HepG2 (cell line): Measurements from ENCODE around the gene ENTPD7. TPM values are rescaled to one million over a fixed set of nuclear protein-coding genes. Genes with fewer than 3 reads are reported as not detected.

ENCODE experiments used
- ARHGAP35 ChIP-seq: sonication (generic); formaldehyde crosslinking; IDR thresholded peaks from 2 replicates; pipeline ENCODE4 v1.9.0; 2022; ENCODE audit warnings: mild to moderate bottlenecking, inconsistent platforms, moderate library complexity, missing genetic modification reagents, borderline replicate concordance
- ARNT2 ChIP-seq: sonication (generic); formaldehyde crosslinking; IDR thresholded peaks from 2 replicates; pipeline ENCODE4 v1.8.0; 2022; ENCODE audit warnings: mild to moderate bottlenecking, low read depth, missing genetic modification reagents, moderate library complexity
- ELK4 ChIP-seq: sonication (generic); formaldehyde crosslinking; IDR thresholded peaks from 2 replicates; pipeline ENCODE4 v1.9.0; 2021; ENCODE audit warnings: missing genetic modification reagents, borderline replicate concordance
- ETV5 ChIP-seq: IDR thresholded peaks from 2 replicates; pipeline ENCODE4 v1.6.1; 2018; ENCODE audit warnings: missing biosample characterization, missing genetic modification reagents, inconsistent platforms, borderline replicate concordance
- FOXO4 ChIP-seq: sonication (generic); formaldehyde crosslinking; conservative IDR thresholded peaks from 2 replicates; pipeline ENCODE4 v1.8.1; 2023; ENCODE audit warnings: missing genetic modification reagents
- KDM1A ChIP-seq: IDR thresholded peaks from 2 replicates; pipeline ENCODE4 v1.6.1; 2016; ENCODE audit warnings: missing compliant biosample characterization
- SIN3A ChIP-seq: IDR thresholded peaks from 2 replicates; pipeline ENCODE4 v1.6.1; 2011; ENCODE audit warnings: low read depth, mild to moderate bottlenecking, control low read depth, low read length, borderline replicate concordance
- SOX5 ChIP-seq: IDR thresholded peaks from 2 replicates; pipeline ENCODE4 v1.6.1; 2016; ENCODE audit warnings: borderline replicate concordance
- TAF15 ChIP-seq: fragments of 200-400 bp; formaldehyde crosslinking; IDR thresholded peaks from one replicate; pipeline ENCODE4 v1.6.1; 2018; ENCODE audit warnings: mild to moderate bottlenecking, low read depth, low read length; ENCODE audit not compliant: poor library complexity, severe bottlenecking
- XRCC5 ChIP-seq: fragments of 200-400 bp; formaldehyde crosslinking; optimal IDR thresholded peaks from 2 replicates; pipeline ENCODE3; 2017; ENCODE audit warnings: mild to moderate bottlenecking, low read length
- ZBTB1 ChIP-seq: sonication (generic); formaldehyde crosslinking; IDR thresholded peaks from 2 replicates; pipeline ENCODE4 v1.4.0; 2020; ENCODE audit warnings: missing genetic modification reagents, borderline replicate concordance
- ZFAT ChIP-seq: sonication (generic); formaldehyde crosslinking; conservative IDR thresholded peaks from 2 replicates; pipeline ENCODE4 v1.8.1; 2023; ENCODE audit warnings: missing genetic modification reagents, inconsistent platforms
- ZNF496 ChIP-seq: sonication (generic); formaldehyde crosslinking; IDR thresholded peaks from 2 replicates; pipeline ENCODE4 v1.8.1; 2023; ENCODE audit warnings: mild to moderate bottlenecking, moderate library complexity, missing genetic modification reagents; ENCODE audit not compliant: insufficient replicate concordance
- ZNF543 ChIP-seq: sonication (generic); formaldehyde crosslinking; IDR thresholded peaks from 2 replicates; pipeline ENCODE4 v1.4.0; 2020; ENCODE audit warnings: mild to moderate bottlenecking, missing genetic modification reagents
- polyA plus RNA-seq, 8 experiments: library from polyadenylated mRNA; depleted of rRNA in 3 of 8; stranded (reverse) in 7 of 8; unstranded in 1 of 8; fragments of >200 nt; fragmentation: Illumina TruSeq in 4 of 8; extraction: Trizol in 4 of 8; gene quantifications; 2 replicates each; pipeline versions ENCODE4 v1.2.1 to v1.2.3, GENCODE V29; 2011 to 2016; ENCODE audit warnings: low read depth in 4 of 8, missing spikeins in 1 of 8, mixed read lengths in 1 of 8; ENCODE audit not compliant: insufficient read depth in 1 of 8
- total RNA-seq, 5 experiments: library from RNA; depleted of rRNA; stranded (reverse); fragments of >200 nt; fragmentation: Illumina TruSeq; extraction: Trizol; gene quantifications; 2 replicates each; pipeline ENCODE4 v1.2.3, GENCODE V29; 2016; ENCODE audit warnings: low read depth in 1 of 5
- TF ChIP-seq, protein P1 (sequence below), 2 experiments: sonication (generic) in 1 of 2; formaldehyde crosslinking in 1 of 2; IDR thresholded peaks; 2 replicates each; pipeline versions ENCODE4 v1.5.1 to v1.6.1; 2011 to 2020; ENCODE audit warnings: borderline replicate concordance in 1 of 2, low read depth in 1 of 2, low read length in 1 of 2, mild to moderate bottlenecking in 1 of 2, missing genetic modification reagents in 1 of 2, moderate library complexity in 1 of 2
- TF ChIP-seq, protein P2 (sequence below): sonication (generic); formaldehyde crosslinking; IDR thresholded peaks from 2 replicates; pipeline ENCODE4 v1.4.0; 2020; ENCODE audit warnings: missing genetic modification reagents
- TF ChIP-seq, protein P3 (sequence below): conservative IDR thresholded peaks from 2 replicates; pipeline ENCODE4 v1.6.1; 2018; ENCODE audit warnings: missing genetic modification reagents

ENTPD7 gene
- total and polyA plus RNA-seq, 2 of the 13 experiments (the other 11 are each of a cell fraction or from before 2014, with no cell fraction given): 7.6 to 36.5 TPM

GRCh38 chr10:99620711-99621453 lies 38.4 kb upstream of the ENTPD7 start (continued):
- TF ChIP-seq SOX5 (CRISPR knock-in tag) (peak; percentile 46; the same call in 1 of the 2 replicates), TAF15 (peak; percentile 59), SIN3A (peak; percentile 92; the same call in 1 of the 2 replicates), ZNF496 (no peak), XRCC5 (peak; percentile 47), ZBTB1 (peak; percentile 75; the same call in 1 of the 2 replicates), FOXO4 (CRISPR knock-in tag) (0 out of 2 replicates have a peak, but pooled peaks have one; percentile 65), ARHGAP35 (CRISPR knock-in tag) (peak; percentile 89), ZNF543 (CRISPR knock-in tag) (peak; percentile 76), ELK4 (CRISPR knock-in tag) (no peak), KDM1A (CRISPR knock-in tag) (0 out of 2 replicates have a peak, but pooled peaks have one; percentile 14), ARNT2 (peak; percentile 73), ETV5 (CRISPR knock-in tag) (peak; percentile 62), ZFAT (CRISPR knock-in tag) (peak; percentile 51; the same call in 1 of the 2 replicates)
- TF ChIP-seq, protein P1, sequence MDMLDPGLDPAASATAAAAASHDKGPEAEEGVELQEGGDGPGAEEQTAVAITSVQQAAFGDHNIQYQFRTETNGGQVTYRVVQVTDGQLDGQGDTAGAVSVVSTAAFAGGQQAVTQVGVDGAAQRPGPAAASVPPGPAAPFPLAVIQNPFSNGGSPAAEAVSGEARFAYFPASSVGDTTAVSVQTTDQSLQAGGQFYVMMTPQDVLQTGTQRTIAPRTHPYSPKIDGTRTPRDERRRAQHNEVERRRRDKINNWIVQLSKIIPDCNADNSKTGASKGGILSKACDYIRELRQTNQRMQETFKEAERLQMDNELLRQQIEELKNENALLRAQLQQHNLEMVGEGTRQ (IDR thresholded peaks at IDR 0.05; ENCODE audit: low read depth, low read length): no peak
- TF ChIP-seq, protein P1 (CRISPR knock-in tag; IDR thresholded peaks at IDR 0.05; ENCODE audit: borderline replicate concordance): no peak; the same call in 1 of the 2 replicates
- TF ChIP-seq, protein P2, sequence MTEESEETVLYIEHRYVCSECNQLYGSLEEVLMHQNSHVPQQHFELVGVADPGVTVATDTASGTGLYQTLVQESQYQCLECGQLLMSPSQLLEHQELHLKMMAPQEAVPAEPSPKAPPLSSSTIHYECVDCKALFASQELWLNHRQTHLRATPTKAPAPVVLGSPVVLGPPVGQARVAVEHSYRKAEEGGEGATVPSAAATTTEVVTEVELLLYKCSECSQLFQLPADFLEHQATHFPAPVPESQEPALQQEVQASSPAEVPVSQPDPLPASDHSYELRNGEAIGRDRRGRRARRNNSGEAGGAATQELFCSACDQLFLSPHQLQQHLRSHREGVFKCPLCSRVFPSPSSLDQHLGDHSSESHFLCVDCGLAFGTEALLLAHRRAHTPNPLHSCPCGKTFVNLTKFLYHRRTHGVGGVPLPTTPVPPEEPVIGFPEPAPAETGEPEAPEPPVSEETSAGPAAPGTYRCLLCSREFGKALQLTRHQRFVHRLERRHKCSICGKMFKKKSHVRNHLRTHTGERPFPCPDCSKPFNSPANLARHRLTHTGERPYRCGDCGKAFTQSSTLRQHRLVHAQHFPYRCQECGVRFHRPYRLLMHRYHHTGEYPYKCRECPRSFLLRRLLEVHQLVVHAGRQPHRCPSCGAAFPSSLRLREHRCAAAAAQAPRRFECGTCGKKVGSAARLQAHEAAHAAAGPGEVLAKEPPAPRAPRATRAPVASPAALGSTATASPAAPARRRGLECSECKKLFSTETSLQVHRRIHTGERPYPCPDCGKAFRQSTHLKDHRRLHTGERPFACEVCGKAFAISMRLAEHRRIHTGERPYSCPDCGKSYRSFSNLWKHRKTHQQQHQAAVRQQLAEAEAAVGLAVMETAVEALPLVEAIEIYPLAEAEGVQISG (CRISPR knock-in tag): peak; percentile 74
- TF ChIP-seq, protein P3, sequence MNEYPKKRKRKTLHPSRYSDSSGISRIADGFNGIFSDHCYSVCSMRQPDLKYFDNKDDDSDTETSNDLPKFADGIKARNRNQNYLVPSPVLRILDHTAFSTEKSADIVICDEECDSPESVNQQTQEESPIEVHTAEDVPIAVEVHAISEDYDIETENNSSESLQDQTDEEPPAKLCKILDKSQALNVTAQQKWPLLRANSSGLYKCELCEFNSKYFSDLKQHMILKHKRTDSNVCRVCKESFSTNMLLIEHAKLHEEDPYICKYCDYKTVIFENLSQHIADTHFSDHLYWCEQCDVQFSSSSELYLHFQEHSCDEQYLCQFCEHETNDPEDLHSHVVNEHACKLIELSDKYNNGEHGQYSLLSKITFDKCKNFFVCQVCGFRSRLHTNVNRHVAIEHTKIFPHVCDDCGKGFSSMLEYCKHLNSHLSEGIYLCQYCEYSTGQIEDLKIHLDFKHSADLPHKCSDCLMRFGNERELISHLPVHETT: peak; percentile 81
